ENCODE results near the gene SLX9. TPM values are rescaled to one million over a fixed set of nuclear protein-coding genes. Genes with fewer than 3 reads are reported as not detected.

SLX9 gene, protein sequence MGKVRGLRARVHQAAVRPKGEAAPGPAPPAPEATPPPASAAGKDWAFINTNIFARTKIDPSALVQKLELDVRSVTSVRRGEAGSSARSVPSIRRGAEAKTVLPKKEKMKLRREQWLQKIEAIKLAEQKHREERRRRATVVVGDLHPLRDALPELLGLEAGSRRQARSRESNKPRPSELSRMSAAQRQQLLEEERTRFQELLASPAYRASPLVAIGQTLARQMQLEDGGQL
- 10 to 100 TPM in 5 of 6 donors, 1 to 10 TPM in 1; 7.8 to 14.2 (median 12.3) TPM for polyA plus RNA-seq (ENCODE audit: low read depth in 6 of 6)

DNA sequence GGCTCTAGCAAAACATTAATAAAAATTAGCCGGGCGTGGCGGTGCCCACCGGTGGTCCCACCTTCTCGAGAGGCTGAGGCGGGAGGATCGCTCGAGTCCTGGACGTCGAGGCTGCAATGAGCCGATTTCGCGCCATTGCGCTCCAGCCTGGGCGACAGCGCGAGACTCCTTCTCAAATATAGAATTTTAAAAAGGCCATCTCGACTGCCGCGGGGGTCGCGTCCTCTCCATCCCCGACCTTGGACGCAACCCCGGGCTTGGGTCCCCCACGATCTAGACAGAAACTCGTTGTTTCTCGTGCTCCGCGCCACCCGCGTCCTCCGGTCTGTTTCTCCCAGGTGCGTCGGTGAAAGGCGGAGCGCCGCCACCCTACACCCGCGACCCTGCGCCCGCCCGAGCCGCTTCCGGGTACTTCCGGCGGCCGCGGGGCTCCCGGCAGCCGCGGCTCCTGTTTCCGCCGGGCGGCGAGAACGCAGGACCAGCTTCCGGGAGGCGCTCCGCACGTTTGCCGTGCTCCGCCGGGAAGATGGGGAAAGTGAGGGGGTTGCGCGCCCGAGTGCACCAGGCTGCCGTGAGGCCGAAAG, at the start of gene SLX9:
Gene SLX9, plus strand, starts transcription at position 498 of the 584 bp plus-strand sequence. Its CDS starts 29 bp downstream, at position 527.
- Mint-ChIP-seq H3K9me3 (no peaks in the 10 kb centered on the region), H3K4me1 (peaks cover 28 to 62% (median 61%) of the 10 kb centered on the region in 3 donors), H3K27ac (peak within 1 kb of the TSS; percentile 78 to 93 (median 90)), H3K27me3 (no peaks in the 10 kb centered on the region), H3K36me3 (no peaks in the 10 kb centered on the region), H3K4me3 (peak within 1 kb of the TSS; percentile 88 to 96 (median 90))
- DNase-seq (peak; percentile 73), ATAC-seq (ENCODE audit: low read depth in 2 of 2) (peak; percentile 94 to 95)

DNA sequence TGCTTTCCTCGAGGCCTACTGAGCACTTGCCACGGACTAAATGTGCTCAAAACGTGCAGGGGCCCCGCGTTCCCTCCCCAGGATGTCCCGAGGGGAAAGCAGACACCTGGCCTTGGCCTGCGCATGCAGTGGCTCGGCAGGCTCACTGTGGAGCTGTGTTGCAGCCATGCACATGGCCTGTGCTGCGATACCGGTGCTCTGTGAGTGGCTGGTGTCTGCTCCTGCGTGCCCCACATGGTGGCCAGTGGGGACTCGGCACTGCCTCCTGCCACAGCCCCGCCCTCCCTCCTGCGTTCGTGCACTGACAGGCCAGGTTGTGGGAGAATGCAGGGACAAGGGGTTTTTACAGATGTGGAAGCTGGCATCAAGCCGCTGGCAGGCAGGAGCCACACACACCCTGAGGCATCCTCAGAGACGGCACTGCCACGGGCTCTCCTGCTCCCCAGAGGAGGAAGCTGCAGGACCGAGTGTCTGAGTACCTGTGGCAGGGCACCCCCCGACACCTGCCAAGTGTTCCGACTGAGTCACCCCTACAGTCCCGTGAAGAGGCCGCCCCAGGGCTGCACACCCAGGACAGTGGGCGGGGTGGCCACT, 49.4 kb upstream of the SLX9 start:
- Mint-ChIP-seq H3K27ac (no peak overlapping the region), H3K4me3 (peak overlapping the region in 1 of 8 donors; percentile 54), H3K4me1 (peaks cover 16 to 26% (median 24%) of the 10 kb centered on the region in 3 donors), H3K9me3 (no peaks in the 10 kb centered on the region), H3K27me3 (no peaks in the 10 kb centered on the region), H3K36me3 (no peaks in the 10 kb centered on the region)
- ATAC-seq (ENCODE audit: low read depth in 2 of 2) (no peak), DNase-seq (no peak)

DNA sequence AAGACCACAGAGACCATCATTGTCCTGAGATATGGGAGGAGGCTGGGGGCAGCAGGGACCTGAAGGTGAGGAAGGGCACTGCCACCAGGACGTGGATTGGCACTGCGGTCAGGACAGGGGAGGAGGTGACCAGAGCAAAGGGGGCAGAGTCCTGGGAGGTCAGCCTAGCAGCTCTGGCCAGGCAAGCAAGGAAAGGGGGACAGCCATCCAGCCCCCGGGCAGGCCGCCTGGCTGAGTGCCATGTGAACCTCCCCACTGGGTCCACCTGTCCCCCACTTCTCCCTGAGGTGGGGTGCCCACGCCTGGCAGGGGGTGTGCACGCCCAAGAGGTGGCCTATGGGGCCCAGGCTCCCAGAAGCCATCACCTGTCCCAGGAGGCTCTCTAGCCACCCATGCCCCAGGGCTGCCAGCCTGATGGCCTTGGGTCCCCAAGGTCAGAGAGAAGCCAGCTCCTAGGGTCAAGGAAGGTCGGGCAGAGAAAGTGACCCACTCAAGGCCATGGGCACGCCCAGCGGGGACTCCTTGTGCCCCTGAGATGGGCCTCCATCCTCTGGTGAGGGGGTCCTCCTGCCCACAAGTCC, 48.8 kb upstream of the SLX9 start:
- Mint-ChIP-seq H3K4me1 (peaks cover 16 to 31% (median 24%) of the 10 kb centered on the region in 3 donors), H3K27ac (peak overlapping the region in 1 of 6 donors; percentile 34), H3K4me3 (no peak overlapping the region), H3K36me3 (no peaks in the 10 kb centered on the region), H3K9me3 (no peaks in the 10 kb centered on the region), H3K27me3 (no peaks in the 10 kb centered on the region)
- no peak for DNase-seq
- no peak for ATAC-seq (ENCODE audit: low read depth in 2 of 2)

DNA sequence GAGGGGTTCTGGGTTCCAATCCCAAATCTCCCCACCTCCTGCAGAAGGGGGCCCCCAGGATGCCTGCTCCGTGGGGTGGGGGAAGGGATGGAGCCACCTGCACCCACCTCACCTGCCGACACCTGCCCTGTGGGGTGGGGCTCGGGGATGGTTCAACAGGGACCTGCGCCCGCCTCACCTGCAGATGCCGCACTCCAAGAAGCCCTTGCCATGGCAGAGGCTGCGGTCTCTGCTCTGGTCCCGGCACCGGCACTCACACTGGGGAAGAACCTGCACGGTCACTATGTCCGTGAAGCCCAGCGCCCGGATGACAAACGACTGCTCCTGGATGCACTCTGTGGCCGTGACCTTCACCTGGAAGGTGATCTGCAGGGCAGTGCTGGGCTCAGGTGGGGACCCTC, 48.2 kb upstream of the SLX9 start:
- Mint-ChIP-seq H3K27ac (no peak overlapping the region), H3K36me3 (no peaks in the 10 kb centered on the region), H3K27me3 (no peaks in the 10 kb centered on the region), H3K4me3 (no peak overlapping the region), H3K4me1 (peaks cover 16 to 32% (median 21%) of the 10 kb centered on the region in 3 donors), H3K9me3 (no peaks in the 10 kb centered on the region)
- ATAC-seq (ENCODE audit: low read depth in 2 of 2) (no peak), DNase-seq (no peak)

DNA sequence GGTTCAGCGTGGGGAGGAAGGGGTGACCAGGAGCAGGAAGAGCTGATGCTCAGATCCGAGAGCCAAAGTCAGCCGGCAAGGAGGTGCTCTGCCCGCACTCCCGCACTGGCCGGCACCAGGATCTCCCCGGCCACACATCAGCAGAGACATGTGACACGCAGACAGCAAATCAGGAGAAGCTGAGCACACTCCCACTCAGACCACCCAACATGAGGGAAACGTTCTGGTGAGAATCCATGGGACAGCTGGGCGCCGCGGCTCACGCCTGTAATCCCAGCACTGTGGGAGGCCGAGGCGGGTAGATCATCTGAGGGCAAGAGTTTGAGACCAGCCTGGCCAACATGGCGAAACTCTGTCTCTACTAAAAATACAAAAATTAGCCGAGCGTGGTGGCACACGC, 47.7 kb upstream of the SLX9 start:
- Mint-ChIP-seq H3K4me3 (no peak overlapping the region), H3K27me3 (no peaks in the 10 kb centered on the region), H3K36me3 (no peaks in the 10 kb centered on the region), H3K9me3 (no peaks in the 10 kb centered on the region), H3K4me1 (peaks cover 16 to 32% (median 19%) of the 10 kb centered on the region in 3 donors), H3K27ac (peak overlapping the region in 2 of 6 donors; percentile 65 to 75)
- no peak for DNase-seq
- no peak for ATAC-seq (ENCODE audit: low read depth in 2 of 2)

DNA sequence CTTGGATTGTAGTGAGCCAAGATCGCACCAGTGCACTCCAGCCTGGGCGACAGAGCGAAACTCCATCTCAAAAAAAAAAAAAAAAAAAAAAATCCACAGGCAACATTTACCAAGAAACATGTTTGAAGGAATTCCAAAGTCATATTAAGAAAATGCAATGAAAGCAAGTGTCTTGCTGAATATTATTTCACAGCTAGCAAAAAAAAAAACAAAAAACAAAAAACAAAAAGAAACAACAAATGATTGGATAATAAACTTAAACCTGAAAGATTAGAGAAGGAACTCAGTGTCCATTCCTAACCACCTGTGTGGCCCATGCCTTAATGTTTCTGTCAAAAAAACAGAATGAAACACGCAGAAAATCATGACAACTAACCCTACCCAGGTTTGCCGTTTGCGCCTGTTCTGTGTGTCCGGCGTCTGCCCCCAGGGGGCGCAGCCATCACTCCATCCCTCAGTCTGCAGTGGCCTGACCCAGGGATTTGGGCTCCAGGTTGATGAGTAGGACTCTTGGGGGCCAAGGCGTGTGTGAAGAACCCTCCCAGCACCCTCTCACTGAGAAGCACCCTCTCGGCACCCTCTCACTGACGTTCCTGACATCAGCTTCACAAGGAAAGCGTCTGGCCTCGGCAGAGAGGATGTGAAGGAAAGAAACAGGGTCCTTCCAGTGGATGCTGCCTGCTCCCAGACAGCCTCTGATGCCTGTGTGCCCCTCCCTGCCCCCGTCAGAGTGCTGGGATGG, 47.1 kb upstream of the SLX9 start:
- peak; percentile 72 for DNase-seq
- Mint-ChIP-seq H3K4me3 (no peak overlapping the region), H3K9me3 (no peaks in the 10 kb centered on the region), H3K4me1 (peaks cover 13 to 32% (median 19%) of the 10 kb centered on the region in 3 donors), H3K36me3 (no peaks in the 10 kb centered on the region), H3K27ac (peak overlapping the region in 4 of 6 donors; percentile 54 to 81 (median 70)), H3K27me3 (no peaks in the 10 kb centered on the region)
- peak; percentile 88 to 90 for ATAC-seq (ENCODE audit: low read depth in 2 of 2)

DNA sequence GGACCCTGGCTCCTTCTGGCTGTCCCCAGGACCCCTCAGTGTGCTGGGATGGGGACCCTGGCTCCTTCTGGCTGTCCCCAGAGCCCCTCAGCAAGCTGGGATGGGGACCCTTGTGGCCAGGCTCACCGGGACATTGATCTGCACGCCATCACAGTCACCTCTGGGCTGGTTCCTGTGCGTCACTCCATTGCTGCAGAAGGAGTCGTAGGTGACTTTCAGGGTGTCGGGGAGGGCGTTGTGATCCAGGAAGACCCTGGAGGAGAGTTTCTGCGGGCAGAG, 46.6 kb upstream of the SLX9 start:
- H3K4me3 Mint-ChIP-seq: no peak overlapping the region
- ATAC-seq (ENCODE audit: low read depth in 2 of 2) (no peak), DNase-seq (no peak)
- peak overlapping the region in 1 of 6 donors; percentile 39 for H3K27ac Mint-ChIP-seq
- no peaks in the 10 kb centered on the region for H3K27me3 Mint-ChIP-seq
- peaks cover 13 to 32% (median 19%) of the 10 kb centered on the region in 3 donors for H3K4me1 Mint-ChIP-seq
- H3K36me3 Mint-ChIP-seq: no peaks in the 10 kb centered on the region
- no peaks in the 10 kb centered on the region for H3K9me3 Mint-ChIP-seq

DNA sequence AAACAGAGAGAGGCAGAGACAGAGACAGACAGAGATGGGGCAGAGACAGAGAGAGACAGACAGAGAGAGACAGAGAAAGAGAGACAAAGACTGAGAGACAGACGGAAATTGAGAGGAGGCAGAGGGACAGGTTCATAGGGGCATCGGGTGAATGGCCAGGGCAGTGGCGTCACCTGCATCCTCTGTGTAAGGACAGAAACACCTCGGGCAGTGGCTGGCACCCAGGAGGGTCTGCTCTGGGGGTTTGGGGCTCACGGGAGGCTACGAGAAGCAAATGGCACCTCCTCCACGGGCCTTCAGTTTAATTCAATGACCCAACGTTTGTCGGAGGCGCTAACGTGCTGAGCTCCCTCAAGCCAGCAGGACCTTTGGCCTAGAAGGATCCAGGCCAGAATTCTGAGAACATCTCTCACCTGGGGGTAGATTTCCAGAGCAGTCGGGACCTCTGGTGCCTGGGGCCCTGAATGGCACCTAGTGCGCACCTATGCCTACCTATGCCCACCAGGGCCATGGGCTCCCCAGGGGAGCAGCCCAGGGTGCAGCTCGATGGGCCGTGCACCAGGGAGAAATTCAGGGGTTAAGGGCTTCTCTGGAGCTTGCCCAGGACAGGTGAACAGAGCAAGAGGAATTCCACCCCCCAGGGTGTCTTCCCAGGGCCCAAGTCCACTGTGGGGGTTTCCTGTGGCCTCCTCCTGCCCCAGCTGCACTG, 45.7 kb upstream of the SLX9 start:
- peak overlapping the region in 3 of 6 donors; percentile 14 to 69 (median 26) for H3K27ac Mint-ChIP-seq
- H3K36me3 Mint-ChIP-seq: no peaks in the 10 kb centered on the region
- peak overlapping the region in 1 of 8 donors; percentile 65 for H3K4me3 Mint-ChIP-seq
- DNase-seq: no peak
- peaks cover 13 to 32% (median 19%) of the 10 kb centered on the region in 3 donors for H3K4me1 Mint-ChIP-seq
- H3K9me3 Mint-ChIP-seq: no peaks in the 10 kb centered on the region
- ATAC-seq (ENCODE audit: low read depth in 2 of 2): no peak
- no peaks in the 10 kb centered on the region for H3K27me3 Mint-ChIP-seq

DNA sequence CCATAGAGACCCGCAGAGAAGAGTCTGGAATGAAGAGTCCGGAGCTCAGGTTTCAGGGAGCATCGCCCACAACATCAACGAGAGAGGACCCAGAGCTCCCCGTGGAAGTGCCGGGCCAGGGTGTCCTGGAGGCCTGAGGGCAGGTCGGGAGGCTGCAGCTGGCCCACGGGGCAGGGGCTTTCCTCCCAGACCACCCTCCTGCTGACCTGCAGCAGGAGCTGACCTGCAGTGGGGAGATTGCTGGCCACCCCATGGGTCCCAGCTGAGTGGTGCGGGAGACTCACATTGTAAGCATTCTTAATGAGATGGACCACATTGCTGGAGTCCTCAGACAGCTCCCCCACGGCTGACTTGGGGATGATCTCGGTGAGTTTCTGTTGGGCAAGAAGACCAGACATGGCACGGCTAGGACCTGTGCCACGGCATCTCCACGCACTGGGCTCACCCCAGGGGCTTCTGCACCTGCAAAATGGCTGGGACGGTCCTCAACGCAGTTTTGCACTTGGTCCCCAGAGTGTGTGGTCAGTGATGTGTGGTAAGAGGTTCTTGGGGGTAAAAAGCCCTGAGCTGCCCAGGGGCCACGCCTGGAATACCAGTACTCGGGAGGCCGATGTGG, 45.0 kb upstream of the SLX9 start:
- no peaks in the 10 kb centered on the region for H3K9me3 Mint-ChIP-seq
- ATAC-seq (ENCODE audit: low read depth in 2 of 2) (no peak), DNase-seq (no peak)
- H3K4me1 Mint-ChIP-seq: peaks cover 13 to 32% (median 19%) of the 10 kb centered on the region in 3 donors
- peak overlapping the region in 1 of 6 donors; percentile 69 for H3K27ac Mint-ChIP-seq
- H3K27me3 Mint-ChIP-seq: no peaks in the 10 kb centered on the region
- H3K36me3 Mint-ChIP-seq: no peaks in the 10 kb centered on the region
- no peak overlapping the region for H3K4me3 Mint-ChIP-seq

DNA sequence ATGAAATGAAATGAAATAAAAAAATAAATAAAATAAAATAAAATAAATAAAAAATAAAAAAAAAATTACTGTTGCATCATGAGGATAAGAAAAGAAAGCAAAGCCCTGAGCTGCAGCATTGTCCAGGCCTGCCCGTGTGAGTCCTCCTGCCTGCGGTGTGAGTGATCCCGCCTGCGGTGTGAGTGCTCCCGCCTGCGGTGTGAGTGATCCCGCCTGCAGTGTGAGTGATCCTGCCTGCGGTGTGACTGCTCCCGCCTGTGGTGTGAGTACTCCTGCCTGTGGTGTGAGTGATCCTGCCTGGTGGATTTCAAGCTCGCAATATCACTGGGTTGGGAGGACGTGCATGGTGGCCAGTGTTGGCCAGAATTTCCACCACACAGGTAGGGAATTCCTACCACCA, 44.0 kb upstream of the SLX9 start:
- Mint-ChIP-seq H3K36me3 (no peaks in the 10 kb centered on the region), H3K9me3 (no peaks in the 10 kb centered on the region), H3K27ac (peak overlapping the region in 1 of 6 donors; percentile 11), H3K4me1 (peaks cover 16 to 29% (median 19%) of the 10 kb centered on the region in 3 donors), H3K27me3 (no peaks in the 10 kb centered on the region), H3K4me3 (no peak overlapping the region)
- DNase-seq (no peak), ATAC-seq (ENCODE audit: low read depth in 2 of 2) (no peak)

DNA sequence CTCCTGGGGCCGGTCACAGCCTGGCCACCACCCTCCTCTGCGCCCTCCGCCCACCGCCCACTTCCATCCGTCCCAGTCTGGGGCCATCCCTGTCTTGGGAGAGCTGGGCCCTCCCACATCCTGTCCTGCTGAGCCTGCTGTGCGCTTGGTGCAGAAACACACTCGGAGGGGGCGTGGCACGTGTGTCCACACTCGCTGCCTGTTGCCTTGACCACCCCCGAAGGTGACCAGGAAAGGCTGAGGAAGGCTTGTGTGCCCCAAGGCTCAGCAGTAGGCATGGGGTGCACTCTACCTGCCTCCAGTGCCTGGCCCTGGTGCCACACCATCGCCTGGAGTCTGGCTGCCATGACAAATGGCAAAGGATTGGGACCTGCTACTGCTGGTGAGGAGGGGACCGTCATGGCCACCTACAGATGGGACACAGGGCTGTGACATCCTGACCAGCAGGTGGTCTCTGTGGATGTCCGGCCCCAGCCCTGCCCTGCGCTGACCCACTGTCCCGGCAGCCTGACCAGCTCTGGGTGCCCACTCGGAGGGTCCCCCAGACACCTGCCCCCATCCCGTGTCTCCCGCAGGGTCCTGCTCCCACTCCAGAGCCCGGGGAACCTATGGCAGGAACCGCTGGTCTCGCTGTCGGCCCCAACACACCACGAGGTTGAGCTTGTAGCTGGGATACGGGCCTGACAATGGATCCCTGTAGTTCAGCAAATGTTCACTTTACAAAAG, 43.1 kb upstream of the SLX9 start:
- peaks cover 15 to 29% (median 19%) of the 10 kb centered on the region in 3 donors for H3K4me1 Mint-ChIP-seq
- DNase-seq (no peak), ATAC-seq (ENCODE audit: low read depth in 2 of 2) (no peak)
- H3K36me3 Mint-ChIP-seq: peaks cover 3 to 4% of the 10 kb centered on the region in 2 donors
- H3K27me3 Mint-ChIP-seq: no peaks in the 10 kb centered on the region
- no peak overlapping the region for H3K4me3 Mint-ChIP-seq
- H3K9me3 Mint-ChIP-seq: no peaks in the 10 kb centered on the region
- no peak overlapping the region for H3K27ac Mint-ChIP-seq
